Bronchial epithelial cell (primary cell): ENCODE data around the gene KLHDC8A. TPM values are rescaled to one million over a fixed set of nuclear protein-coding genes. Genes with fewer than 3 reads are reported as not detected.
"Not testable (repeated sequence)": the region's sequence is repeated elsewhere in the genome, so short reads cannot be mapped to it uniquely, and the experiment has no call there.

Source experiments
- DNase-seq: peaks from one replicate; pipeline ENCODE4 v3.0.0-alpha.2; 2010; ENCODE audit warnings: low read depth
- FAIRE-seq: peaks from 2 replicates; lab custom pipeline; 2011; peaks lifted over from hg19 to GRCh38; lab: Jason Lieb, UNC
- H3K27me3 ChIP-seq: 2 replicates; pipeline ENCODE4 v1.5.1; 2011; ENCODE audit warnings: low read length; ENCODE audit not compliant: control insufficient read depth, insufficient read depth
- H3K36me3 ChIP-seq: 2 replicates; pipeline ENCODE4 v1.5.1; 2011; ENCODE audit warnings: low read length; ENCODE audit not compliant: control insufficient read depth, insufficient read depth
- H3K4me3 ChIP-seq: 2 replicates; pipeline ENCODE4 v1.5.1; 2011; ENCODE audit warnings: mild to moderate bottlenecking, low read depth, low read length, control low read depth
- CTCF ChIP-seq: IDR thresholded peaks from 2 replicates; pipeline ENCODE4 v1.5.1; 2011; ENCODE audit warnings: mild to moderate bottlenecking, moderate library complexity, low read length, control low read depth, inconsistent platforms; ENCODE audit not compliant: insufficient read depth, severe bottlenecking
- total RNA-seq: library from RNA; depleted of rRNA; stranded (reverse); fragments of >200 nt; gene quantifications from 2 replicates; pipeline ENCODE4 v1.2.1, GENCODE V29; 2014

The KLHDC8A gene
- total RNA-seq, 1 donor from 2014 or later = not detected

GRCh38 chr1:205300149-205300548, 56.6 kb downstream of the KLHDC8A start:
- DNase-seq (no peak), FAIRE-seq (no peak)
- Histone ChIP-seq H3K4me3 (no peak overlapping the region), H3K36me3 (peaks cover 19% of the 10 kb centered on the region), H3K27me3 (no peaks in the 10 kb centered on the region)
- TF ChIP-seq CTCF = no peak

GRCh38 chr1:205298191-205298994, 58.3 kb downstream of the KLHDC8A start:
- FAIRE-seq = no peak
- Histone ChIP-seq H3K4me3 (no peak overlapping the region), H3K36me3 (peaks cover 5% of the 10 kb centered on the region), H3K27me3 (no peaks in the 10 kb centered on the region)
- TF ChIP-seq CTCF = no peak
- DNase-seq = peak; percentile 97

GRCh38 chr1:205297546-205298177, 59.1 kb downstream of the KLHDC8A start:
- not testable (repeated sequence) for H3K4me3 ChIP-seq, H3K27me3 ChIP-seq, H3K36me3 ChIP-seq, FAIRE-seq
- peak; percentile 28 for DNase-seq

- no peak for TF ChIP-seq CTCF
- no peaks in the 10 kb centered on the region for H3K36me3 ChIP-seq
- H3K27me3 ChIP-seq = no peaks in the 10 kb centered on the region
- DNase-seq (no peak), FAIRE-seq (no peak)
- H3K4me3 ChIP-seq = no peak overlapping the region
Measured at GRCh38 chr1:205296154-205296553, 60.6 kb downstream of the KLHDC8A start.

- Histone ChIP-seq H3K27me3 (no peaks in the 10 kb centered on the region), H3K36me3 (no peaks in the 10 kb centered on the region), H3K4me3 (no peak overlapping the region)
- TF ChIP-seq CTCF = no peak
- no peak for DNase-seq
- no peak for FAIRE-seq
Measured at GRCh38 chr1:205294934-205295333, 61.8 kb downstream of the KLHDC8A start.

- H3K4me3 ChIP-seq = no peak overlapping the region
- no peak for TF ChIP-seq CTCF
- DNase-seq (peak; percentile 86), FAIRE-seq (no peak)
- no peaks in the 10 kb centered on the region for H3K36me3 ChIP-seq
- no peaks in the 10 kb centered on the region for H3K27me3 ChIP-seq
Measured at GRCh38 chr1:205294175-205294917, 62.4 kb downstream of the KLHDC8A start.
